Adrenal gland (tissue), 12 donors: ENCODE results near the gene DOCK10. TPM values are rescaled to one million over a fixed set of nuclear protein-coding genes. Genes with fewer than 3 reads are reported as not detected.

ENCODE experiments used
- DNase-seq, 7 donors: peaks; one replicate each; pipeline ENCODE4 v3.0.0-alpha.2; 2019 to 2020
- H3K27ac ChIP-seq, 5 donors: fragments of 200-600 bp; sonication (generic) in 4 of 5; 1 replicate in 3 of 5; 2 replicates in 2 of 5; pipeline versions ENCODE4 v1.5.1 to v1.8.0; 2016 to 2020; ENCODE audit warnings: mild to moderate bottlenecking in 1 of 5
- H3K27me3 ChIP-seq: fragments of 200-600 bp; 2 replicates; pipeline ENCODE4 v1.8.0; 2021
- H3K36me3 ChIP-seq, 2 donors: fragments of 200-600 bp; replicated peaks in 1 of 2; 1 replicate in 1 of 2; 2 replicates in 1 of 2; pipeline versions ENCODE4 v1.5.1 to v1.8.0; 2018 to 2022
- H3K4me1 ChIP-seq, 2 donors: fragments of 200-600 bp; replicated peaks in 1 of 2; 1 replicate in 1 of 2; 2 replicates in 1 of 2; pipeline versions ENCODE4 v1.5.1 to v1.8.0; 2018 to 2021
- H3K4me3 ChIP-seq, 4 donors: fragments of 200-600 bp; sonication (generic) in 3 of 4; one replicate each; pipeline ENCODE4 v1.5.1; 2016 to 2018
- H3K9me3 ChIP-seq, 3 donors: fragments of 200-600 bp; sonication (generic) in 1 of 3; replicated peaks in 1 of 3; 1 replicate in 2 of 3; 2 replicates in 1 of 3; pipeline versions ENCODE4 v1.5.1 to v1.8.0; 2016 to 2021
- CTCF ChIP-seq, 6 experiments: fragments of 450-650 bp in 4 of 6; fragments of 200-600 bp in 2 of 6; sonication (generic) in 1 of 6; IDR thresholded peaks; 1 replicate in 5 of 6; 2 replicates in 1 of 6; pipeline versions ENCODE4 v1.5.1 to v1.8.0; 2016 to 2021; ENCODE audit warnings: antibody characterized with exemption in 6 of 6, mild to moderate bottlenecking in 2 of 6, moderate library complexity in 1 of 6
- POLR2A ChIP-seq, 2 donors: fragments of 450-650 bp; IDR thresholded peaks; one replicate each; pipeline ENCODE4 v1.6.1; 2017; ENCODE audit warnings: antibody characterized with exemption in 2 of 2, mild to moderate bottlenecking in 2 of 2, moderate library complexity in 1 of 2
- WGBS, 4 donors: extraction: QIAGEN DNeasy Blood & Tissue Kit in 2 of 4; methylation state at CpG; one replicate each; pipeline versions ENCODE4 v1.1.5 to v1.1.7; 2013 to 2017; 5-methylcytosine and 5-hydroxymethylcytosine counted together
- intact Hi-C, 2 donors: fragments of 100-400 bp; cut with DNase I; formaldehyde crosslinking; loops; one replicate each; pipeline versions ENCODE4 v1.14.1 to v1.15.0; 2022 to 2023
- polyA plus RNA-seq, 3 donors: library from polyadenylated mRNA; stranded (reverse); fragments of 200-250 nt in 2 of 3; fragments of 350-450 nt in 1 of 3; fragmentation: Illumina TruSeq in 1 of 3; extraction: RNeasy Lipid Tissue Mini Kit (QIAGEN cat#74804) in 1 of 3; gene quantifications; one replicate each; pipeline ENCODE4 v1.2.3, GENCODE V29; 2013 to 2014
- total RNA-seq, 9 donors: library from RNA; depleted of rRNA in 4 of 9; stranded (reverse); fragments of >200 nt in 4 of 9; fragments of 120-200 nt in 1 of 9; fragmentation: NEBNext Ultra II Directional in 1 of 9; extraction: Animal tissue kit (Norgen Biotek cat#: 25700) in 1 of 9; gene quantifications; one replicate each; pipeline versions ENCODE4 v1.1.0 to v1.2.4, GENCODE V29; 2013 to 2023
- donor health status: healthy with polysubstance abuse.
- donor health status: Bipolar disorder and iron deficiency.
- donor health status: DM: yes; HTN: yes; CAD: no.
- donor health status: DM: no; HTN: no; CAD: no.
- donor health status: DM: no; HTN: no; CAD: no.
- donor health status: DM: yes; HTN: yes; CAD: no.

DOCK10 gene
- total and polyA plus RNA-seq, 12 donors: 6.2 to 40.8 (median 20.0) TPM

GRCh38 chr2:224778474-224778877 is 263.8 kb downstream of the DOCK10 start:
- no peaks in the 10 kb centered on the region for H3K9me3 ChIP-seq
- no peak overlapping the region for H3K4me3 ChIP-seq
- DNase-seq: peak; percentile 28 to 89 (median 61)
- no peak overlapping the region for H3K27ac ChIP-seq
- no peaks in the 10 kb centered on the region for H3K27me3 ChIP-seq
- intact Hi-C loops: no loop called here
- peak; percentile 62 to 79 (median 70) for TF ChIP-seq CTCF (IDR thresholded peaks at IDR 0.05)
- no peak for TF ChIP-seq POLR2A (IDR thresholded peaks at IDR 0.05)
- H3K4me1 ChIP-seq: peaks cover 26 to 28% of the 10 kb centered on the region in 2 donors
- WGBS, 4 donors: 39 to 41% (median 40%) methylated on average over 3 of the region's 3 CpGs
- H3K36me3 ChIP-seq: peaks cover 0 to 5% of the 10 kb centered on the region in 2 donors

- H3K9me3 ChIP-seq: no peaks in the 10 kb centered on the region
- H3K36me3 ChIP-seq: peaks cover 0 to 8% of the 10 kb centered on the region in 2 donors
- intact Hi-C loops: no loop called here
- H3K27ac ChIP-seq: no peak overlapping the region
- DNase-seq: no peak
- no peak overlapping the region for H3K4me3 ChIP-seq
- H3K27me3 ChIP-seq: no peaks in the 10 kb centered on the region
- H3K4me1 ChIP-seq: peaks cover 26 to 28% of the 10 kb centered on the region in 2 donors
- 88 to 96% (median 92%) methylated on average over 3 of the region's 3 CpGs for WGBS, 4 donors
- TF ChIP-seq CTCF (IDR thresholded peaks at IDR 0.05) (no peak), POLR2A (IDR thresholded peaks at IDR 0.05) (no peak)
Measured at GRCh38 chr2:224777559-224777930, 264.7 kb downstream of the DOCK10 start.

GRCh38 chr2:224776795-224777558 is 265.3 kb downstream of the DOCK10 start:
- H3K9me3 ChIP-seq: no peaks in the 10 kb centered on the region
- TF ChIP-seq CTCF (IDR thresholded peaks at IDR 0.05): no peak
- TF ChIP-seq POLR2A (IDR thresholded peaks at IDR 0.05): no peak
- peaks cover 26% of the 10 kb centered on the region in 2 donors for H3K4me1 ChIP-seq
- 81 to 97% (median 93%) methylated on average over 6 of the region's 6 CpGs for WGBS, 4 donors
- H3K36me3 ChIP-seq: peaks cover 0 to 8% of the 10 kb centered on the region in 2 donors
- no peak overlapping the region for H3K4me3 ChIP-seq
- no peak for DNase-seq
- intact Hi-C loops: no loop called here
- no peaks in the 10 kb centered on the region for H3K27me3 ChIP-seq
- no peak overlapping the region for H3K27ac ChIP-seq

- H3K9me3 ChIP-seq: no peaks in the 10 kb centered on the region
- intact Hi-C loops: no loop called here
- TF ChIP-seq CTCF (IDR thresholded peaks at IDR 0.05): no peak
- TF ChIP-seq POLR2A (IDR thresholded peaks at IDR 0.05): no peak
- no peaks in the 10 kb centered on the region for H3K27me3 ChIP-seq
- no peak overlapping the region for H3K27ac ChIP-seq
- H3K4me1 ChIP-seq: peaks cover 15 to 16% of the 10 kb centered on the region in 2 donors
- 28 to 45% (median 34%) methylated on average over 1 of the region's 1 CpG for whole genome bisulfite sequencing, 4 donors
- no peak overlapping the region for H3K4me3 ChIP-seq
- peaks cover 0 to 8% of the 10 kb centered on the region in 2 donors for H3K36me3 ChIP-seq
- DNase-seq: peak; percentile 16 to 76 (median 63)
Measured at GRCh38 chr2:224775647-224776046, 266.6 kb downstream of the DOCK10 start.
